ENCODE data around the gene TCEAL3. TPM values are rescaled to one million over a fixed set of nuclear protein-coding genes. Genes with fewer than 3 reads are reported as not detected.
"Not testable (repeated sequence)": the region's sequence is repeated elsewhere in the genome, so short reads cannot be mapped to it uniquely, and the experiment has no call there.

Gene TCEAL3
- total RNA-seq, 4 donors from 2014 or later, result 3.2 to 9.9 (median 4.8) TPM

- Histone ChIP-seq H3K4me3 (no peak overlapping the region), H3K9me3 (no peaks in the 10 kb centered on the region), H3K27ac (peak overlapping the region in 1 of 4 donors; percentile 79), H3K36me3 (no peaks in the 10 kb centered on the region), H3K4me1 (no peaks in the 10 kb centered on the region), H3K27me3 (no peaks in the 10 kb centered on the region)
- no peak for DNase-seq
- TF ChIP-seq CTCF (IDR thresholded peaks at IDR 0.05), result no peak
These were observed 21.1 kb upstream of the TCEAL3 start for GRCh38 chrX:103586659-103587058.

- not testable (repeated sequence) for H3K36me3 ChIP-seq, H3K4me3 ChIP-seq, H3K27ac ChIP-seq, H3K27me3 ChIP-seq, DNase-seq, H3K9me3 ChIP-seq, H3K4me1 ChIP-seq
These were observed 15.5 kb upstream of the TCEAL3 start for GRCh38 chrX:103592295-103592694.

GRCh38 chrX:103595202-103595601, 12.6 kb upstream of the TCEAL3 start:
- H3K27ac ChIP-seq, result not testable (repeated sequence)

GRCh38 chrX:103608306-103608963, 672 bp downstream of the TCEAL3 start:
- Histone ChIP-seq H3K36me3 (no peaks in the 10 kb centered on the region), H3K27me3 (no peaks in the 10 kb centered on the region), H3K27ac (peak overlapping the region; percentile 76 to 87 (median 78)), H3K4me1 (no peaks in the 10 kb centered on the region), H3K9me3 (no peaks in the 10 kb centered on the region), H3K4me3 (peak overlapping the region; percentile 55 to 72 (median 60))
- TF ChIP-seq CTCF (IDR thresholded peaks at IDR 0.05), result no peak
- TF ChIP-seq POLR2A (IDR thresholded peaks at IDR 0.05), result no peak
- DNase-seq, result no peak

More at GRCh38 chrX:103595202-103595601, 12.6 kb upstream of the TCEAL3 start:
- DNase-seq, H3K27me3 ChIP-seq, H3K36me3 ChIP-seq, H3K4me3 ChIP-seq, H3K9me3 ChIP-seq, H3K4me1 ChIP-seq: not testable (repeated sequence)

- Histone ChIP-seq H3K27ac (no peak overlapping the region), H3K9me3 (no peaks in the 10 kb centered on the region), H3K4me1 (no peaks in the 10 kb centered on the region), H3K36me3 (no peaks in the 10 kb centered on the region), H3K27me3 (no peaks in the 10 kb centered on the region), H3K4me3 (no peak overlapping the region)
- no peak for TF ChIP-seq POLR2A (IDR thresholded peaks at IDR 0.05)
- TF ChIP-seq CTCF (IDR thresholded peaks at IDR 0.05), result no peak
- DNase-seq, result no peak
These were observed 2.5 kb downstream of the TCEAL3 start for GRCh38 chrX:103610282-103610681.

- no peaks in the 10 kb centered on the region for H3K36me3 ChIP-seq
- no peak overlapping the region for H3K4me3 ChIP-seq
- DNase-seq, result no peak
- H3K27ac ChIP-seq, result no peak overlapping the region
- no peaks in the 10 kb centered on the region for H3K9me3 ChIP-seq
- no peaks in the 10 kb centered on the region for H3K4me1 ChIP-seq
- no peak for TF ChIP-seq CTCF (IDR thresholded peaks at IDR 0.05)
- no peak for TF ChIP-seq POLR2A (IDR thresholded peaks at IDR 0.05)
- no peaks in the 10 kb centered on the region for H3K27me3 ChIP-seq
These were observed 5.7 kb downstream of the TCEAL3 start for GRCh38 chrX:103613362-103613890.

- Histone ChIP-seq H3K27ac (no peak overlapping the region), H3K4me3 (no peak overlapping the region), H3K36me3 (no peaks in the 10 kb centered on the region), H3K9me3 (no peaks in the 10 kb centered on the region), H3K4me1 (no peaks in the 10 kb centered on the region), H3K27me3 (no peaks in the 10 kb centered on the region)
- TF ChIP-seq POLR2A (IDR thresholded peaks at IDR 0.05) (no peak), CTCF (IDR thresholded peaks at IDR 0.05) (no peak)
- DNase-seq, result no peak
These were observed 7.2 kb downstream of the TCEAL3 start for GRCh38 chrX:103614999-103615398.

All from Peyer's patch (tissue), 4 donors.